ENCODE data around the gene TREML2.

TREML2 gene

DNA sequence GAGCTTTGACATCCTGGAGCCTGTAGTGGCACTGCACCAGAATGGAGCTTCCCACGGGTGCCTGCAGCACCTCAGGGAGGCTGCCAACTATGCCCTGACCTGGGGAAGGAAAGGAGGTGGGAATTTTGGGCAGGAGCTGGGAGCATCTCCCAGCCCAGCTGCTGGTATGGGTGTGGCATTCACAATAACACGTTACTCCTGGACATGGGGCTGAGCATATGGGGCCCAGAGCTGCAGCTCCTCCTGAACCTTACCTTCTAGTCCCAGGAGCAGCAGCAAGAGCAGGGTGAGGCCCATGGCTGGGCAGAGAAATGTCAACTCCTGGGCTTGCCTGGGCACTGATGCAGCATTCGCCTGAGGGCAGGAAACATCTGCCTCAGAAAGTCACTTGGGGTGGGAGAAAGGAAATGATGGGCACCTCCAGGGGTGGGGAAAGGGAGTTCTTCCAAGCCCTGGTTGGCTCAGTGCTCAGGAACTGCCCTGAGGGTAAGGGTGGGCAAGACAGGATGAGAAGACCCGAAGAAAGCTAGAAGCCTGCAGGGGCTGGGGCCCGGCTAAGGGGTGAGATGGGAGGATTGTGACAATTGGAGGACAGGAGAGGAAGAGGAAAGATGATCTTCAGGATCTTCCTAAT lies 46.8 kb downstream of the TREML2 start, which contains the start of gene TREML1:
TREML1 (minus strand) TSS at position 356 of the 634 bp plus-strand sequence; CDS start at position 297, 59 bp downstream.
- H3K36me3 ChIP-seq (ENCODE audit: control insufficient read depth, insufficient read depth, low read length) = no peaks in the 10 kb centered on the region
- no peaks in the 10 kb centered on the region for H3K9me3 ChIP-seq (ENCODE audit: control insufficient read depth, low read length)
- WGBS, 2 experiments = 90 to 93% methylated on average over 5 of the region's 5 CpGs
- H3K4me1 ChIP-seq (ENCODE audit: control insufficient read depth, insufficient read depth, low read length) = no peaks in the 10 kb centered on the region
- H3K27me3 ChIP-seq (ENCODE audit: control insufficient read depth, insufficient read depth, low read length, poor library complexity, severe bottlenecking) = no peaks in the 10 kb centered on the region
- no peak within 1 kb of the TSS for H3K27ac ChIP-seq (ENCODE audit: insufficient read depth, low read depth, low read length, poor library complexity, severe bottlenecking)
- no peak within 1 kb of the TSS for H3K4me3 ChIP-seq (ENCODE audit: insufficient read depth, low read depth, low read length)

DNA sequence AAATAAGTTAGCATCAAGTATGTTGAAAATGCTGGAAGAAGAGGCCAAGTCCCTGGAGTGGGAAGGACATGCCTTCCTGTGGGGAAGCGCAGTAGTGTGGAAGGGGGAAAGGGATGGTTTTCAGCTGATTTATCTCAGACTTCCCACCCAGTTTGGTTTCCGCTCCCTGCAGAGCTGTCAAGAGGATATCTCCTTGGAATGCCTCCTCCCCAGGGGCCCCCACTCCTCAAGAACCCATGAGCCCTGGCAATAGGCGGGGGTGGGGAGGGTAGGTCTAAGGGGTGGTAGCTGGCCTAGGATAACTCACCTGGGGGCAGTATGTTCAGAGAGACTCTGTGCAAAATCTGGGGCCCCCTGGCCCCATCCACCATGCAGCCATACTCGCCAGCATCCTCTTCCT lies 47.5 kb downstream of the TREML2 start:
- no peak overlapping the region for H3K27ac ChIP-seq (ENCODE audit: insufficient read depth, low read depth, low read length, poor library complexity, severe bottlenecking)
- no peaks in the 10 kb centered on the region for H3K27me3 ChIP-seq (ENCODE audit: control insufficient read depth, insufficient read depth, low read length, poor library complexity, severe bottlenecking)
- H3K9me3 ChIP-seq (ENCODE audit: control insufficient read depth, low read length) = no peaks in the 10 kb centered on the region
- no peaks in the 10 kb centered on the region for H3K36me3 ChIP-seq (ENCODE audit: control insufficient read depth, insufficient read depth, low read length)
- H3K4me1 ChIP-seq (ENCODE audit: control insufficient read depth, insufficient read depth, low read length) = no peaks in the 10 kb centered on the region
- 86 to 91% methylated on average over 4 of the region's 4 CpGs for WGBS, 2 experiments
- no peak overlapping the region for H3K4me3 ChIP-seq (ENCODE audit: insufficient read depth, low read depth, low read length)

DNA sequence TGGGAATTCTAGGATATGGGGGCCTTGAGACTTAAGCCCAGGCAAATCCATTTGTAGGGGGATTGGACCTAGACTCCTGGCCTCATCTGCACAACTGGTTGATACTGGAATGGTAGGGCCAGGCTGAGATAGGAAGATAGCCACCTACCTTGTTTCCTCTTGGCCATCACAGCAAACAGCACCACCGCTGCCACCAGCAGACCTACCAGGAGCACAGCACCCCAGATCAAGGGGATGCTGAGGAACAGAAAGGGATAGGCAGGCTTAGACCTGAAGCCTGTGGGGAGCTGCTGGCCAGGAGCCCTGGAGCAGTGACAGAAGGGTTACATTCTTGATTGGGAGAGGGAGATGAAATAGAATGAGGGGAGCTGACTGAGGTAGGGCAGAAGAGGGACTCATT lies 50.3 kb downstream of the TREML2 start:
- no peaks in the 10 kb centered on the region for H3K36me3 ChIP-seq (ENCODE audit: control insufficient read depth, insufficient read depth, low read length)
- H3K27me3 ChIP-seq (ENCODE audit: control insufficient read depth, insufficient read depth, low read length, poor library complexity, severe bottlenecking) = no peaks in the 10 kb centered on the region
- H3K4me3 ChIP-seq (ENCODE audit: insufficient read depth, low read depth, low read length) = no peak overlapping the region
- no peaks in the 10 kb centered on the region for H3K4me1 ChIP-seq (ENCODE audit: control insufficient read depth, insufficient read depth, low read length)
- no peak overlapping the region for H3K27ac ChIP-seq (ENCODE audit: insufficient read depth, low read depth, low read length, poor library complexity, severe bottlenecking)
- 88 to 95% methylated on average over 1 of the region's 1 CpG for WGBS, 2 experiments
- no peaks in the 10 kb centered on the region for H3K9me3 ChIP-seq (ENCODE audit: control insufficient read depth, low read length)

DNA sequence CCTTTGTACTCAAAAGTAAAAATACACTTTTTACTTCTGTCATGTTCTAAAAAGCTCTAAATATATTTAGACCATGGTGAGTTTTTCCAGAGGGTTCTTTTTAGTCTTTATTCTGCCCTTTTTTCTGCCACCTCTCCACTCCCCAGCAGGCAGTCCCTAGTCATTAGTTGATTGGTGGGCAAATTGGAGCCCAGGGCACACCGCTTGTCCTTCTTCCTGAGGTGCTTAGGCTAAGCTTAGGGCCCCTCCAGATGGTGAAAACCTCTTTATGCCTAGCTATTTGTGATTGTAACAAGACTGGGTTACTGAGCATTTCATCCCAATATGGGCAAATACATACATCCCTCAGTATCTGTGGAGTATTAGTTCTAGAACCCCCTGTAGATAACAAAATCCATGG lies 53.0 kb downstream of the TREML2 start:
- Histone ChIP-seq H3K27me3 (ENCODE audit: control insufficient read depth, insufficient read depth, low read length, poor library complexity, severe bottlenecking) (no peaks in the 10 kb centered on the region), H3K36me3 (ENCODE audit: control insufficient read depth, insufficient read depth, low read length) (no peaks in the 10 kb centered on the region), H3K4me3 (ENCODE audit: insufficient read depth, low read depth, low read length) (no peak overlapping the region), H3K9me3 (ENCODE audit: control insufficient read depth, low read length) (no peaks in the 10 kb centered on the region), H3K27ac (ENCODE audit: insufficient read depth, low read depth, low read length, poor library complexity, severe bottlenecking) (no peak overlapping the region), H3K4me1 (ENCODE audit: control insufficient read depth, insufficient read depth, low read length) (no peaks in the 10 kb centered on the region)
- whole genome bisulfite sequencing, 2 experiments = 93 to 100% methylated on average over 1 of the region's 1 CpG
